ENCODE measurements around the gene ACOT13. TPM values are rescaled to one million over a fixed set of nuclear protein-coding genes. Genes with fewer than 3 reads are reported as not detected.
"Not testable (repeated sequence)": the region's sequence is repeated elsewhere in the genome, so short reads cannot be mapped to it uniquely, and the experiment has no call there.

ACOT13 gene
- polyA plus RNA-seq, 1 of the 3 experiments (the other 2 are of a cell fraction): 18.0 TPM

DNA sequence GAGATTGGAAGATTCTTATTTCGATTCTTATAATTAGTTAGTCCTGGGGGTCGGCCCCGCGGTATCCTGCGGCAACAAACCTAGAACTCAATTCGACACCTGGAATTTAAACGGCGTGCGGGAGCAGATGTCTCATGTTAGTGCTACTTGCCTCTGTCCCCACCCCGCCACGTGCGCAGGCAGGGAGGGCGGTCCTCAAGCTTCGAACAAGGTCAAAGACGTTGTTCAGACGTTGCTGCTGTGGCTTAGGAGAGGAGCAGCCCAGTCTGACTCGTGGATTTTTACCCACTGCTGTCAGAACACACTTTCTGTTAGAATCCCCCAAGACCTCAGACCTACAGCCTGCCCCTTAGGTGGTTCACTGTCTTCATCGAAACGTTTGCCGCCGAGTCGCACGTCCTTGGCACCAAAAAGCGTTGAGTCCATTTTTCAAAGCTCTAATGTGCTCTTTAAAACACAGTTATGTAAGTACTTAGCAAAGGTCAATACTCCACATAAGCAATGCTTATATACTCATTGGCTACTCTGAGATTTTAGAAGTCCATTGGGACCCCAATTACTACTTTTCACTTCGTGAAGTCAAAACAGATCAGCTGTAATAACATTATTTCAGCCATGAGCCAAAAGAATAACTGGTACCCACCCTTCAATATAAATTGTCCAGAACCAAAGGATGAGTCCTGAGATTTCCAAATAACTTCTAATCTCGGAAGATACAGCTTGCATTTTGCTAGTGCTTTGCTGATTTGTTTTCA is 54.8 kb downstream of the ACOT13 start (continued):
- TF ChIP-seq TAF1 (IDR thresholded peaks at IDR 0.05; ENCODE audit: borderline replicate concordance, low read depth, low read length) (peak; percentile 21), MXI1 (IDR thresholded peaks at IDR 0.05; ENCODE audit: low read depth, low read length) (peak; percentile 98), TCF12 (IDR thresholded peaks at IDR 0.05) (no peak; the same call in 1 of the 2 replicates), RFX5 (IDR thresholded peaks at IDR 0.05; ENCODE audit: low read length) (peak; percentile 10; the same call in 1 of the 2 replicates), CHD2 (IDR thresholded peaks at IDR 0.05; ENCODE audit: low read length, partially characterized antibody) (no peak), YY1 (IDR thresholded peaks at IDR 0.05; ENCODE audit: low read depth) (no peak), RAD21 (IDR thresholded peaks at IDR 0.05; ENCODE audit: low read length) (no peak), NRF1 (IDR thresholded peaks at IDR 0.05; ENCODE audit: low read depth, low read length) (peak; percentile 13; the same call in 1 of the 2 replicates), SMC3 (IDR thresholded peaks at IDR 0.05; ENCODE audit: low read depth, low read length) (no peak), NFIC (IDR thresholded peaks at IDR 0.05; ENCODE audit: borderline replicate concordance) (no peak; the same call in 1 of the 2 replicates)
- TF ChIP-seq, protein P1, sequence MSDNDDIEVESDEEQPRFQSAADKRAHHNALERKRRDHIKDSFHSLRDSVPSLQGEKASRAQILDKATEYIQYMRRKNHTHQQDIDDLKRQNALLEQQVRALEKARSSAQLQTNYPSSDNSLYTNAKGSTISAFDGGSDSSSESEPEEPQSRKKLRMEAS (IDR thresholded peaks at IDR 0.05; ENCODE audit: low read depth): peak; percentile 99
- TF ChIP-seq, protein P2, sequence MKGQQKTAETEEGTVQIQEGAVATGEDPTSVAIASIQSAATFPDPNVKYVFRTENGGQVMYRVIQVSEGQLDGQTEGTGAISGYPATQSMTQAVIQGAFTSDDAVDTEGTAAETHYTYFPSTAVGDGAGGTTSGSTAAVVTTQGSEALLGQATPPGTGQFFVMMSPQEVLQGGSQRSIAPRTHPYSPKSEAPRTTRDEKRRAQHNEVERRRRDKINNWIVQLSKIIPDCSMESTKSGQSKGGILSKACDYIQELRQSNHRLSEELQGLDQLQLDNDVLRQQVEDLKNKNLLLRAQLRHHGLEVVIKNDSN (IDR thresholded peaks at IDR 0.05; ENCODE audit: borderline replicate concordance, low read depth): peak; percentile 71; the same call in 1 of the 2 replicates
- TF ChIP-seq, protein P3, sequence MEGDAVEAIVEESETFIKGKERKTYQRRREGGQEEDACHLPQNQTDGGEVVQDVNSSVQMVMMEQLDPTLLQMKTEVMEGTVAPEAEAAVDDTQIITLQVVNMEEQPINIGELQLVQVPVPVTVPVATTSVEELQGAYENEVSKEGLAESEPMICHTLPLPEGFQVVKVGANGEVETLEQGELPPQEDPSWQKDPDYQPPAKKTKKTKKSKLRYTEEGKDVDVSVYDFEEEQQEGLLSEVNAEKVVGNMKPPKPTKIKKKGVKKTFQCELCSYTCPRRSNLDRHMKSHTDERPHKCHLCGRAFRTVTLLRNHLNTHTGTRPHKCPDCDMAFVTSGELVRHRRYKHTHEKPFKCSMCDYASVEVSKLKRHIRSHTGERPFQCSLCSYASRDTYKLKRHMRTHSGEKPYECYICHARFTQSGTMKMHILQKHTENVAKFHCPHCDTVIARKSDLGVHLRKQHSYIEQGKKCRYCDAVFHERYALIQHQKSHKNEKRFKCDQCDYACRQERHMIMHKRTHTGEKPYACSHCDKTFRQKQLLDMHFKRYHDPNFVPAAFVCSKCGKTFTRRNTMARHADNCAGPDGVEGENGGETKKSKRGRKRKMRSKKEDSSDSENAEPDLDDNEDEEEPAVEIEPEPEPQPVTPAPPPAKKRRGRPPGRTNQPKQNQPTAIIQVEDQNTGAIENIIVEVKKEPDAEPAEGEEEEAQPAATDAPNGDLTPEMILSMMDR (IDR thresholded peaks at IDR 0.05): no peak

DNA sequence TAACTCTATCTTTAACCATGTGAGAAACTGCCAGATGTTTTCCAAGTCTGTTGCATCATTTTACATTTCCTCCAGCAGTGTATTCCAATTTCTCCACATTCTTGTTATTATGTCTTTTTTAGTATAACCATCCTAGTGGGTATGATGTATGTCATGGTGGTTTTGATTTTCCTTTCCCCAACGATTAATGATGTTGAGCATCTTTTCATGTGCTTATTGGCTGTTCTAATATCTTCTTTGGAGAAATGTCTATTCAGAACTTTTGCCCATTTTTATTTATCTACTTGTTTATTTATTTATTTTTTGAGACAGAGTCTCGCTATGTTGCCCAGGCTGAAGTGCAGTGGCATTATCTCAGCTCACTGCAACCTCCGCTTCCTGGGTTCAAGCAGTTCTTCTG is 56.4 kb downstream of the ACOT13 start:
- H3K27me3 ChIP-seq (ENCODE audit: insufficient read depth): no peaks in the 10 kb centered on the region
- ChIA-PET CTCF (no interaction called here), POLR2A (no interaction called here)
- H3K9me2 ChIP-seq: no peaks in the 10 kb centered on the region
- no peak overlapping the region for H3K4me2 ChIP-seq
- H3K4me1 ChIP-seq (ENCODE audit: control insufficient read depth in 1 of 2, insufficient read depth in 2 of 2, low read depth in 1 of 2, low read length in 1 of 2): no peaks in the 10 kb centered on the region; a peak in 3 of 4 replicates
- H3K36me3 ChIP-seq (replicated peaks in 1 of 2; ENCODE audit: control insufficient read depth in 1 of 2, insufficient read depth in 2 of 2, low read length in 1 of 2): peaks cover 6 to 8% of the 10 kb centered on the region in 2 experiments
- DNase-seq: no peak
- no peak overlapping the region for H3K27ac ChIP-seq (ENCODE audit: low read depth in 2 of 2, low read length in 1 of 2)
- peaks cover 15% of the 10 kb centered on the region for H4K20me1 ChIP-seq (ENCODE audit: insufficient read depth)
- H2AFZ ChIP-seq (ENCODE audit: low read depth): no peak overlapping the region
- WGBS (ENCODE audit: low lambda C conversion rate): 98% methylated on average over 3 of the region's 3 CpGs
- H3K9ac ChIP-seq: no peak overlapping the region
- H3K9me3 ChIP-seq: no peaks in the 10 kb centered on the region
- H3K79me2 ChIP-seq (ENCODE audit: insufficient read depth): peaks cover 23% of the 10 kb centered on the region
- TF ChIP-seq JUND (IDR thresholded peaks at IDR 0.05): no peak
- TF ChIP-seq TEAD4 (IDR thresholded peaks at IDR 0.05; ENCODE audit: borderline replicate concordance, insufficient read depth): no peak
- TF ChIP-seq RFX5 (IDR thresholded peaks at IDR 0.05; ENCODE audit: low read length): peak; percentile 81
- peaks cover 5% of the 10 kb centered on the region for H3F3A ChIP-seq (replicated peaks; ENCODE audit: insufficient read depth)
- H3K4me3 ChIP-seq (ENCODE audit: low read depth in 2 of 2, low read length in 1 of 2): no peak overlapping the region

DNA sequence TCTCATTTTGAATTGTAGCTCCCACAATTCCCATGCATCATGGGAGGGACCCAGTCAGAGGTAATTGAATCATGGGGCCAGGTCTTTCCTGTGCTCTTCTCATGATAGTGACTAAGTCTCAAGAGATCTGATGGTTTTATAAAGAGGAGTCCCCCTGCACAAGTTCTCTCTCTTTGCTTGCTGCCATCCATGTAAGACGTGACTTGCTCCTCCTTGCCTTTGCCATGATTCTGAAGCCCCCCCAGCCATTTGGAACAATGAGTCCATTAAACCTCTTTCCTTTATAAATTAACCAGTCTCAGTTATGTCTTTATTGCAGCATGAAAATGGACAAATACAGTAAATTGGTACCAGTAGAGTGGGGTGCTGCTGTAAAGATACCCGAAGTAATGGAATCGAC is 63.8 kb downstream of the ACOT13 start:
- H3K4me3 ChIP-seq (ENCODE audit: low read depth in 2 of 2, low read length in 1 of 2); H3K36me3 ChIP-seq (replicated peaks in 1 of 2; ENCODE audit: control insufficient read depth in 1 of 2, insufficient read depth in 2 of 2, low read length in 1 of 2); H3K79me2 ChIP-seq (ENCODE audit: insufficient read depth); H3K4me2 ChIP-seq; H3K4me1 ChIP-seq (ENCODE audit: control insufficient read depth in 1 of 2, insufficient read depth in 2 of 2, low read depth in 1 of 2, low read length in 1 of 2); H3F3A ChIP-seq (replicated peaks; ENCODE audit: insufficient read depth); H3K27ac ChIP-seq (ENCODE audit: low read depth in 2 of 2, low read length in 1 of 2); H3K9me3 ChIP-seq; H3K9me2 ChIP-seq; H4K20me1 ChIP-seq (ENCODE audit: insufficient read depth); DNase-seq; H2AFZ ChIP-seq (ENCODE audit: low read depth); H3K27me3 ChIP-seq (ENCODE audit: insufficient read depth); H3K9ac ChIP-seq; POLR2A ChIA-PET: not testable (repeated sequence)
- CTCF ChIA-PET: interaction anchor here (1.5 kb wide), 1 partner anchor 340 kb away, joined by 3 read pairs; no protein-coding TSS in a partner anchor
- WGBS (ENCODE audit: low lambda C conversion rate): 12% methylated on average over 3 of the region's 3 CpGs

DNA sequence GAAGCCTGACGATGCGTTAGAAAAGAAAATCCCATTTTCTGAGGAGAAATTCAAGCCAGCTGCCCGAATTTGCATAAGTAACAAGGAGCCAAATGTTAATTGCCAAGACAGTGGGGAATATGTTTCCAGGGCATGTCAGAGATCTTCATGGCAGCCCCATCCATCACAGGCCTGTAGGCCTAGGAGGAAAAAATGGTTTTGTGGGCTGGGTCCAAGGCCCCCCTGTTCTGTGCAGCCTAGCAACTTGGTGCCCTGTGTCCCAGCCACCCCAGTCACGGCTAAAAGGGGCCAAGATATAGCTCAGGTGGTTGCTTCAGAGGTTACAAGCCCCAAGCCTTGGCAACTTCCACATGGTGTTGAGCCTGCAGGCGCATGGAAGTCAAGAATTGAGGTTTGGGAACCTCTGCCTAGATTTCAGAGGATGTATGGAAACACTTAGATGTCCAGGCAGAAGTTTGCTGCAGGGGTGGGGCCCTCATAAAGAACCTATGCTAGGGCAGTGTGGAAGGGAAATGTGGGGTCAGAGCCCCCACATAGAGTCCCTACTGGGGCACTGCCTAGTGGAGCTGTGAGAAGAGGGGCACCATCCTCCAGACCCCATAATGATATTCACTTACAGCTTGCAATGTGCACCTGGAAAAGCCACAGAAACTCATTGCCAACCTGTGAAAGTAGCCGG is 64.7 kb downstream of the ACOT13 start:
- H3K9me3 ChIP-seq; DNase-seq; H3F3A ChIP-seq (replicated peaks; ENCODE audit: insufficient read depth); H3K4me3 ChIP-seq (ENCODE audit: low read depth in 2 of 2, low read length in 1 of 2); H3K4me1 ChIP-seq (ENCODE audit: control insufficient read depth in 1 of 2, insufficient read depth in 2 of 2, low read depth in 1 of 2, low read length in 1 of 2); H2AFZ ChIP-seq (ENCODE audit: low read depth); H3K9ac ChIP-seq; H3K36me3 ChIP-seq (replicated peaks in 1 of 2; ENCODE audit: control insufficient read depth in 1 of 2, insufficient read depth in 2 of 2, low read length in 1 of 2); H3K27me3 ChIP-seq (ENCODE audit: insufficient read depth); POLR2A ChIA-PET; H3K9me2 ChIP-seq; H3K27ac ChIP-seq (ENCODE audit: low read depth in 2 of 2, low read length in 1 of 2); H3K79me2 ChIP-seq (ENCODE audit: insufficient read depth); H3K4me2 ChIP-seq; H4K20me1 ChIP-seq (ENCODE audit: insufficient read depth): not testable (repeated sequence)
- CTCF ChIA-PET: interaction anchor here (1.5 kb wide), 1 partner anchor 339 kb away, joined by 3 read pairs; no protein-coding TSS in a partner anchor
- WGBS (ENCODE audit: low lambda C conversion rate): 54% methylated on average over 6 of the region's 6 CpGs

Data from SK-N-SH (cell line).